Sigmoid colon (tissue), 4 donors: ENCODE measurements around the gene SETMAR.

ENCODE experiments used
- CTCF ChIP-seq, 4 experiments: fragments of 450-650 bp in 3 of 4; fragments of 200-600 bp in 1 of 4; IDR thresholded peaks; one replicate each; pipeline ENCODE4 v1.5.1; 2016 to 2019; ENCODE audit warnings: antibody characterized with exemption in 4 of 4, mild to moderate bottlenecking in 3 of 4, moderate library complexity in 2 of 4
- EP300 ChIP-seq, 4 donors: sonication (generic); formaldehyde crosslinking; IDR thresholded peaks; one replicate each; pipeline ENCODE4 v1.6.1; 2017; ENCODE audit warnings: antibody characterized with exemption in 4 of 4
- POLR2A ChIP-seq, 2 donors: fragments of 450-650 bp; IDR thresholded peaks; one replicate each; pipeline ENCODE4 v1.6.1; 2016; ENCODE audit warnings: antibody characterized with exemption in 2 of 2, mild to moderate bottlenecking in 2 of 2, moderate library complexity in 2 of 2
- POLR2AphosphoS5 ChIP-seq, 4 donors: sonication (generic); formaldehyde crosslinking; IDR thresholded peaks; one replicate each; pipeline ENCODE4 v1.6.1; 2017; ENCODE audit warnings: antibody characterized with exemption in 4 of 4

- TF ChIP-seq CTCF (IDR thresholded peaks at IDR 0.05): no peak
- no peak for TF ChIP-seq POLR2A (IDR thresholded peaks at IDR 0.05)
- no peak for TF ChIP-seq POLR2AphosphoS5 (IDR thresholded peaks at IDR 0.05)
- no peak for TF ChIP-seq EP300 (IDR thresholded peaks at IDR 0.05)
Measured at GRCh38 chr3:4351872-4352271, 48.7 kb downstream of the SETMAR start.
